ENCODE measurements around the gene GNRH2. TPM values are rescaled to one million over a fixed set of nuclear protein-coding genes. Genes with fewer than 3 reads are reported as not detected.

GNRH2 gene
- total and polyA plus RNA-seq, 2 of the 8 experiments (the other 6 are each of a cell fraction or from before 2014, with no cell fraction given), result 0.09 to 0.82 TPM

DNA sequence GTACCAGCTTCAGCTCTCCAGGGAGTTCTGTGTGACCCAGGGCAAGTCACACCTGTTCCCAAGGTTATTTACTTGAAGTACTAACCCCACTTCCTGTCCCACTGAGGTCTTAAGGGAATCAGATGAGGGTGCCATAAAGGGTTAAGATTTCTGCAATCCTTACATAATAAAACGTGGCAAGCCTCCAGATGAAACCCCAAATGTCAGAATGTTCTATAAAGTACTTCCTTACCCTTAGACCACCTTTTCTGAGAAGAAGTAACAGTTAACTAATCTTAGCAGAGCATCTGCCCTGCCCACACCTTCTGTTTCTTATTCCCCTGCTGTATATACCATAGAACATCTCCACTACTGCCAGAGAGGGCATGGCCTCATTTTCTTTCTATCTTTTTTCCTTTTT lies 47.1 kb downstream of the GNRH2 start:
- Histone ChIP-seq H4K8ac (ENCODE audit: extremely low read depth, insufficient read depth, low read length) (no peak overlapping the region), H2BK12ac (ENCODE audit: low read depth, low read length) (no peak overlapping the region), H4K91ac (replicated peaks; ENCODE audit: insufficient read length, low read length) (no peak overlapping the region), H3K56ac (replicated peaks; ENCODE audit: insufficient read length, low read depth, low read length) (no peak overlapping the region), H4K5ac (ENCODE audit: insufficient read length, low read depth, low read length) (no peak overlapping the region), H3K14ac (ENCODE audit: insufficient read length) (no peak overlapping the region), H2BK15ac (ENCODE audit: low read length) (no peak overlapping the region), H3K4ac (replicated peaks; ENCODE audit: insufficient read length, low read depth, low read length) (no peak overlapping the region), H3K23me2 (ENCODE audit: low read depth, low read length) (no peaks in the 10 kb centered on the region; the same call in 1 of the 2 replicates), H3K4me2 (ENCODE audit: insufficient read depth in 1 of 2, low read depth in 2 of 2, low read length in 2 of 2) (no peak overlapping the region), H3K27me3 (replicated peaks in 1 of 4; ENCODE audit: control insufficient read depth in 3 of 4, extremely low read depth in 1 of 4, insufficient read depth in 3 of 4, low read length in 3 of 4) (peaks cover 2 to 21% (median 13%) of the 10 kb centered on the region in 4 experiments), H2AFZ (ENCODE audit: low read length) (no peak overlapping the region), H2BK5ac (ENCODE audit: low read depth, low read length) (no peak overlapping the region), H3K9me3 (ENCODE audit: insufficient read depth in 2 of 2, low read depth in 1 of 2, low read length in 1 of 2) (no peaks in the 10 kb centered on the region), H2BK120ac (replicated peaks; ENCODE audit: low read depth, low read length) (no peak overlapping the region), H3K4me3 (ENCODE audit: extremely low read depth in 1 of 4, insufficient read depth in 2 of 4, low read depth in 3 of 4, low read length in 4 of 4) (no peak overlapping the region), H3K79me2 (ENCODE audit: control insufficient read depth in 1 of 2, insufficient read depth in 2 of 2, low read length in 2 of 2) (no peaks in the 10 kb centered on the region), H3K18ac (ENCODE audit: extremely low read depth, low read length) (no peak overlapping the region), H3K9ac (replicated peaks in 1 of 4; ENCODE audit: extremely low read depth in 1 of 4, low read depth in 3 of 4, low read length in 3 of 4) (no peak overlapping the region), H3K79me1 (ENCODE audit: low read depth, low read length) (no peaks in the 10 kb centered on the region), H3K27ac (ENCODE audit: low read depth, low read length) (no peak overlapping the region), H3K4me1 (replicated peaks in 1 of 4; ENCODE audit: control insufficient read depth in 3 of 4, insufficient read depth in 4 of 4, low read length in 3 of 4) (peaks cover 0 to 6% (median 2%) of the 10 kb centered on the region in 4 experiments; a peak in 2 of 7 replicates), H4K20me1 (replicated peaks in 1 of 2; ENCODE audit: control insufficient read depth in 1 of 2, insufficient read depth in 2 of 2, low read length in 2 of 2) (no peaks in the 10 kb centered on the region), H2BK20ac (ENCODE audit: low read length) (no peak overlapping the region), H2AK5ac (ENCODE audit: low read depth, low read length) (no peak overlapping the region), H3K23ac (ENCODE audit: insufficient read length) (no peak overlapping the region), H3K36me3 (ENCODE audit: control insufficient read depth in 2 of 4, insufficient read depth in 4 of 4, low read length in 3 of 4) (no peaks in the 10 kb centered on the region)
- WGBS, 2 experiments (ENCODE audit: extremely low coverage in 1 of 2, insufficient coverage in 1 of 2, insufficient read length in 1 of 2, insufficient replicate concordance in 2 of 2, low coverage in 1 of 2, low lambda C conversion rate in 2 of 2, missing lambda C conversion rate in 1 of 2), result 62% methylated on average over 1 of the region's 1 CpG; no CpG with 5 or more reads in 1 of the 2 experiments
- no peak for FAIRE-seq
- ChIA-PET POLR2A (ENCODE audit: partially characterized antibody) (no interaction called here), CTCF (ENCODE audit: partially characterized antibody) (interaction anchor here (1.3 to 1.5 kb wide), 3 partner anchors 10 to 14 kb away, joined by 3 to 5 read pairs (median 3); no protein-coding TSS in a partner anchor)
- DNase-seq (ENCODE audit: low read depth in 1 of 2, low spot score in 2 of 2), result no peak
- TF ChIP-seq RBBP5 (IDR thresholded peaks at IDR 0.05; ENCODE audit: borderline replicate concordance, low read depth, low read length), result no peak
- TF ChIP-seq, protein P1, sequence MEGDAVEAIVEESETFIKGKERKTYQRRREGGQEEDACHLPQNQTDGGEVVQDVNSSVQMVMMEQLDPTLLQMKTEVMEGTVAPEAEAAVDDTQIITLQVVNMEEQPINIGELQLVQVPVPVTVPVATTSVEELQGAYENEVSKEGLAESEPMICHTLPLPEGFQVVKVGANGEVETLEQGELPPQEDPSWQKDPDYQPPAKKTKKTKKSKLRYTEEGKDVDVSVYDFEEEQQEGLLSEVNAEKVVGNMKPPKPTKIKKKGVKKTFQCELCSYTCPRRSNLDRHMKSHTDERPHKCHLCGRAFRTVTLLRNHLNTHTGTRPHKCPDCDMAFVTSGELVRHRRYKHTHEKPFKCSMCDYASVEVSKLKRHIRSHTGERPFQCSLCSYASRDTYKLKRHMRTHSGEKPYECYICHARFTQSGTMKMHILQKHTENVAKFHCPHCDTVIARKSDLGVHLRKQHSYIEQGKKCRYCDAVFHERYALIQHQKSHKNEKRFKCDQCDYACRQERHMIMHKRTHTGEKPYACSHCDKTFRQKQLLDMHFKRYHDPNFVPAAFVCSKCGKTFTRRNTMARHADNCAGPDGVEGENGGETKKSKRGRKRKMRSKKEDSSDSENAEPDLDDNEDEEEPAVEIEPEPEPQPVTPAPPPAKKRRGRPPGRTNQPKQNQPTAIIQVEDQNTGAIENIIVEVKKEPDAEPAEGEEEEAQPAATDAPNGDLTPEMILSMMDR (IDR thresholded peaks at IDR 0.05; ENCODE audit: control extremely low read depth in 1 of 3, insufficient read depth in 1 of 3, low read depth in 1 of 3, low read length in 3 of 3), result no peak

Data from H1 (cell line).